Right atrium auricular region (tissue), 2 donors: ENCODE measurements around the gene TUSC1. TPM values are rescaled to one million over a fixed set of nuclear protein-coding genes. Genes with fewer than 3 reads are reported as not detected.
A peak's percentile ranks its signal among the peaks of the same experiment; 100 is the strongest.
"Not testable (repeated sequence)": the region's sequence is repeated elsewhere in the genome, so short reads cannot be mapped to it uniquely, and the experiment has no call there.

Experiments
- DNase-seq: peaks from one replicate; pipeline ENCODE4 v3.0.0-alpha.2; 2019; ENCODE audit warnings: low spot score
- H3K27ac ChIP-seq, 2 donors: fragments of 200-600 bp; sonication (generic); 1 replicate in 1 of 2; 2 replicates in 1 of 2; pipeline ENCODE4 v1.5.1; 2016 to 2019
- H3K27me3 ChIP-seq, 2 donors: fragments of 200-600 bp; sonication (generic); one replicate each; pipeline versions ENCODE4 v1.5.1 to v1.6.0; 2017 to 2019
- H3K36me3 ChIP-seq: fragments of 200-600 bp; sonication (generic); one replicate; pipeline ENCODE4 v1.5.1; 2016
- H3K4me1 ChIP-seq, 2 donors: fragments of 200-600 bp; sonication (generic); one replicate each; pipeline versions ENCODE4 v1.5.1 to v1.6.0; 2017 to 2019
- H3K4me3 ChIP-seq, 2 donors: fragments of 200-600 bp; sonication (generic); 1 replicate in 1 of 2; 2 replicates in 1 of 2; pipeline ENCODE4 v1.5.1; 2017 to 2019; ENCODE audit warnings: mild to moderate bottlenecking in 1 of 2, moderate library complexity in 1 of 2
- H3K9me3 ChIP-seq, 2 donors: fragments of 200-600 bp; sonication (generic); one replicate each; pipeline ENCODE4 v1.5.1; 2019
- total RNA-seq, 2 donors: library from RNA; depleted of rRNA; stranded (reverse); fragments of >200 nt; gene quantifications; one replicate each; pipeline ENCODE4 v1.1.0, GENCODE V29; 2016
- TF ChIP-seq, protein P1 (sequence below), 2 donors: fragments of 200-600 bp; sonication (generic); IDR thresholded peaks; one replicate each; pipeline ENCODE4 v1.5.1; 2019; ENCODE audit warnings: antibody characterized with exemption in 2 of 2

Gene TUSC1
- total RNA-seq, 2 donors from 2014 or later: 15.4 to 22.7 TPM

DNA sequence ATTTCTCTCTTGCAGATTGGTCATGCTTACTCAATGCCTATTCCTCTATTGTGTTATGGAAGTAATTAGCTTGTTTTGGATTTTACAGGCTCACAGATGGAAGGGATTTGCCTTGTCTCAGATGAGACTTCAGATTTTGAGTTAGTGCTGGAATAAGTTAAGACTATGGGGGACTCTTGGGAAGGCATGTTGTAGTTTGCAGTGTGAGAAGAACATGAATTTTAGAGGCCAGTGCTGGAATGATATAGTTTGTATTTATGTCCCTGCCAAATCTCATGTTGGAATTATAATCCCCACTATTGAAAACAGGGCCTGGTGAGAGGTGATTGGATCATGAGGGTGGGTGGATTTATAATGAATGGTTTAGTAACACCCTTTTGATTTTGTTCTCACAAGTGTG, 6.1 kb upstream of the TUSC1 start:
- TF ChIP-seq, protein P1, sequence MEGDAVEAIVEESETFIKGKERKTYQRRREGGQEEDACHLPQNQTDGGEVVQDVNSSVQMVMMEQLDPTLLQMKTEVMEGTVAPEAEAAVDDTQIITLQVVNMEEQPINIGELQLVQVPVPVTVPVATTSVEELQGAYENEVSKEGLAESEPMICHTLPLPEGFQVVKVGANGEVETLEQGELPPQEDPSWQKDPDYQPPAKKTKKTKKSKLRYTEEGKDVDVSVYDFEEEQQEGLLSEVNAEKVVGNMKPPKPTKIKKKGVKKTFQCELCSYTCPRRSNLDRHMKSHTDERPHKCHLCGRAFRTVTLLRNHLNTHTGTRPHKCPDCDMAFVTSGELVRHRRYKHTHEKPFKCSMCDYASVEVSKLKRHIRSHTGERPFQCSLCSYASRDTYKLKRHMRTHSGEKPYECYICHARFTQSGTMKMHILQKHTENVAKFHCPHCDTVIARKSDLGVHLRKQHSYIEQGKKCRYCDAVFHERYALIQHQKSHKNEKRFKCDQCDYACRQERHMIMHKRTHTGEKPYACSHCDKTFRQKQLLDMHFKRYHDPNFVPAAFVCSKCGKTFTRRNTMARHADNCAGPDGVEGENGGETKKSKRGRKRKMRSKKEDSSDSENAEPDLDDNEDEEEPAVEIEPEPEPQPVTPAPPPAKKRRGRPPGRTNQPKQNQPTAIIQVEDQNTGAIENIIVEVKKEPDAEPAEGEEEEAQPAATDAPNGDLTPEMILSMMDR (IDR thresholded peaks at IDR 0.05): no peak

DNA sequence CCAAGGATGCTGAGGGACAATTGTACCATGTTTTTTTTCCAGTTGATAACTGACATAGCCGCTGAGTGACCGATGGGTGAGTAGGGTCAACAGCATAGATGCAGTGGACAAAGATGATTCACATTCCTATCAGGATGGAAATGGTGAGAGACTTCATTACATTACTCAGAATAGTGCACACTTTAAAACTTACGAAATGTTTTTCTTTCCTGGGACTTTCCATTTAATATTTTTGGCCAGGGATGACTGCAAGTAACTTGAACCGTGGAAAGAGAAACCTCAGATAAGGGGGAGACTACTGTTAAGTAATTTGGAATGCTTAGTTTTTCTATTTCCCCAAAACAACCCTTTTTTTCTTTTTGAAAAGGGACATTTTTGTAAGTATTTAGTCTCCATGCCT, 3.0 kb upstream of the TUSC1 start:
- TF ChIP-seq, protein P1 (IDR thresholded peaks at IDR 0.05): no peak
- H3K27me3 ChIP-seq: no peaks in the 10 kb centered on the region
- no peak for DNase-seq
- H3K4me1 ChIP-seq: peaks cover 0 to 14% of the 10 kb centered on the region in 2 donors
- no peaks in the 10 kb centered on the region for H3K9me3 ChIP-seq
- H3K4me3 ChIP-seq: no peak overlapping the region
- no peaks in the 10 kb centered on the region for H3K36me3 ChIP-seq
- peak overlapping the region in 1 of 2 donors; percentile 38 for H3K27ac ChIP-seq

More for the DNA sequence above, 6.1 kb upstream of the TUSC1 start:
- Histone ChIP-seq H3K4me1 (no peaks in the 10 kb centered on the region), H3K4me3 (no peak overlapping the region), H3K9me3 (no peaks in the 10 kb centered on the region), H3K27me3 (no peaks in the 10 kb centered on the region), H3K36me3 (no peaks in the 10 kb centered on the region), H3K27ac (no peak overlapping the region)
- DNase-seq: no peak

GRCh38 chr9:25678846-25679360, 659 bp upstream of the TUSC1 start:
- Histone ChIP-seq H3K36me3 (no peaks in the 10 kb centered on the region), H3K9me3 (no peaks in the 10 kb centered on the region), H3K27me3 (no peaks in the 10 kb centered on the region), H3K4me1 (peaks cover 0 to 16% of the 10 kb centered on the region in 2 donors), H3K4me3 (peak overlapping the region in 1 of 2 donors; percentile 93), H3K27ac (peak overlapping the region; percentile 96 to 98)
- no peak for DNase-seq
- TF ChIP-seq, protein P1 (IDR thresholded peaks at IDR 0.05): no peak

DNA sequence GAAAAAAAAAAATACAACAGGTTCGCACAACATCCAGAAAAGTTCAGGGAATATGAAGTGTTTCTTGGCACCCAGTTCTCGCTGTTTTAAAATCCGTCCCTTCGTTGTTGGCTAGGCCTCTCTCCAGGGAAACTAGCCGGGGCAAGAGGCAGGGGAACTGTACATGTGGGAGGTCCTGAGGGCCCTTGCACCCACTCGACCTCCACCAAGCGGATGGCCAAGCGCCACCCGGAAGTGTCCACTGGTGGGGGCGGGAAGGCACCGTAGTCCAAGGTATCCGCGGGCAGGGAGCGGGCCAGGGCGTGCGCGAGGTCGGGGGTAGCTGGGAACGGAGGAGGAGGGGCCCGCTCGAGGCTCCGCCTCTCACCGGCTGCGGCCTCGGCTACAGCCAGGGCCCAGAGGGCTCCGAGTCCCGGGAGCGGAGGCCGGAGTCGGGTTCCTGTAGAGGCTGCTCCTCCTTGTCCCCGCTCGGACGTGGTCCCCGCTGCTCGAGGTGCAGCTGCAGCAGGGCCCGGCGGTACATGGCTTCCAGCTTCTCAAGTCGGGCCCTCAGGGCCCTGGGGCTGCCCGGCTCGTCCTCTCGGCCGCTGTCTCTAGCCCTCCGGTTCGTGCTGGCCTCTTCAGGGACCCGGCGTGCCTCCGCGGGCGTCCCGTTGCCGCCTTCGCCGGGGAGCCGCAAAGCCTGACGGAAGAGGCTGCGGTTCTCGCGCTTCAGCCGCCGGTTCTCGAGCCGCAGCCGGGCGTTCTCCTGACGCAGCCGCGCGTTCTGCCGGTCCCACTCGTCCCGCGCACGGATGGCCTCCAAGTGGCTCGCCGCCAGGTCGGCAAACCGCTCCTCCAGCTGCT, 720 bp downstream of the TUSC1 start:
- TF ChIP-seq, protein P1 (IDR thresholded peaks at IDR 0.05): no peak
- H3K4me3 ChIP-seq: peak overlapping the region; percentile 89 to 93
- H3K27ac ChIP-seq: peak overlapping the region; percentile 96 to 98
- no peaks in the 10 kb centered on the region for H3K9me3 ChIP-seq
- peaks cover 0 to 16% of the 10 kb centered on the region in 2 donors for H3K4me1 ChIP-seq
- DNase-seq: peak; percentile 83
- H3K27me3 ChIP-seq: no peaks in the 10 kb centered on the region
- no peaks in the 10 kb centered on the region for H3K36me3 ChIP-seq

DNA sequence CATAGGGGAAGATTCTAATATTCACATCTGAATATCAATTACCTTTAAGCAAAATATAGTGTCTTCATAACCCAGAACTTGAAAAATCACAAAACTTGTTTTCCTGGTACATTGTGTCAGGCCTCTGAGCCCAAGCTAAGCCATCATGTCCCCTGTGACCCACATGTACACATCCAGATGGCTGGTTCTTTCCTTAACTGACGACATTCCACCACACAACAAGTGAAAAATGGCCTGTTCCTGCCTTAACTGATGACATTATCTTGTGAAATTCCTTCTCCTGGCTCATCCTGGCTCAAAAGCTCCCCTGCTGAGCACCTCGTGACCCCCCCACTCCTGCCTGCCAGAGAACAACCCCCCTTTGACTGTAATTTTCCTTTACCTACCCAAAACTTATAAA, 2.4 kb downstream of the TUSC1 start:
- DNase-seq, H3K9me3 ChIP-seq, H3K27ac ChIP-seq, H3K36me3 ChIP-seq, H3K27me3 ChIP-seq, H3K4me3 ChIP-seq: not testable (repeated sequence)
- peaks cover 0 to 16% of the 10 kb centered on the region in 2 donors for H3K4me1 ChIP-seq

DNA sequence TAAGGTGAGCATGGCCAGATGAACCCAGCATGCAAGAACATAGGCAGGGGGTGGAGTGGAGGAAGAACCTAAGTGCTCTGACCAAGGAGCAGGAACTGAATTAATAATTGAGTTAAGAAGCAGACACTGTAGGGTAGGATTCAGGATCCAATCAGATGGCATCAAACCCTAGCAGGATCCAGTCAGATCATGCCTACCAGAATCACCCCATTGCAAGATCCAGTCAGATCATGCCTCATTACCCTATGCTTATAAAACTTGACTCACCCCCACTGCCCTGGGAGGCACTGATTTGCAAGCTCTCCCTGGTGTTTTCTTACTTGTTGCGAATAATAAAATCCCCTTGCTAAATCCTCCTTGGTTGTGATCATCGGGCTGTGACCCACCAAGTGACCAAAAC, 19.7 kb downstream of the TUSC1 start:
- Histone ChIP-seq H3K9me3 (no peaks in the 10 kb centered on the region), H3K27ac (no peak overlapping the region), H3K27me3 (no peaks in the 10 kb centered on the region), H3K4me3 (no peak overlapping the region), H3K4me1 (no peaks in the 10 kb centered on the region), H3K36me3 (no peaks in the 10 kb centered on the region)
- no peak for DNase-seq
- TF ChIP-seq, protein P1 (IDR thresholded peaks at IDR 0.05): no peak
